ENCODE data around the gene CSF3. TPM values are rescaled to one million over a fixed set of nuclear protein-coding genes. Genes with fewer than 3 reads are reported as not detected.

Gene CSF3
- total RNA-seq, 1 experiment from 2014 or later = not detected

DNA sequence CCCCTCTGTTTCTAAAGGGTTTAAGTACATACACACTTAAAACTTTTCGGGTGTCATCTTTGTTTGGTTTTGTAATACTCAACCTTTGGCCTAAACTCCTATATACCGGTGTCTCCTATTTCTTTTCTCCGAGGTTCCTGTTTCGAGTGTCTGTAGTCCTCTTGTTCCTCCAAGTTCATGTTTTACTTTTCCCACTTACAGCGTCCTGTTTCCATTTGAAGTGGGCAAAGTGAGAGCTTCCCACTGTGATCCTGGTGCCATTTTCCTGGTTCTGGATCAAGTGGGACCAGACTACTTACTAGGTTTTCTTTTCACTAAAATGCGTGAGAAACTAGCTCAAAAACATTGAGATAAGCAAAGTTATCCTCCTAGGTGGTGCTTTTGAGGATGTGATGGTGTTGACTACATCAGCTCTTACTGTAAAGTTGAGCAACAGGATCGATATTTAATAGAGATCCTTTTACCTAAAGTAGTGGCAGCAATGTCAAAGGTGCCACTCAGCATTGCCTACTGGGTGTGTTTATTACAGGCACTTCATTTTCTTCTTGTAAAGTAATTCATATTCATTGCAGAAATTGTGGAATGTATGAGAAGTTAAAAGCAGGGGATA, 33.4 kb upstream of the CSF3 start:
- Mint-ChIP-seq H3K4me1 (peaks cover 23 to 25% of the 10 kb centered on the region in 2 experiments), H3K9me3 (no peaks in the 10 kb centered on the region), H3K27me3 (ENCODE audit: low read depth) (no peaks in the 10 kb centered on the region), H3K4me3 (peak overlapping the region; percentile 96 to 98), H3K36me3 (ENCODE audit: insufficient read depth in 1 of 3, low read depth in 3 of 3) (peaks cover 29 to 39% (median 36%) of the 10 kb centered on the region in 3 experiments; a peak in 6 of 7 replicates), H3K27ac (peak overlapping the region; percentile 86 to 99 (median 96))
- Histone ChIP-seq H2BK20ac (ENCODE audit: low read depth, low read length, poor library complexity, severe bottlenecking) (no peak overlapping the region), H3K27ac (ENCODE audit: insufficient read length, low read depth, low read length) (no peak overlapping the region), H3K4me2 (ENCODE audit: insufficient read depth, insufficient read length, low read length) (peak overlapping the region; percentile 78), H2AK5ac (ENCODE audit: insufficient read length, low read length) (no peak overlapping the region), H3K9me3 (ENCODE audit: control insufficient read depth, low read depth, low read length) (no peaks in the 10 kb centered on the region), H3K23me2 (ENCODE audit: insufficient read length, low read depth, low read length, poor library complexity, severe bottlenecking) (peaks cover 12% of the 10 kb centered on the region), H2BK120ac (ENCODE audit: low read depth, low read length, poor library complexity, severe bottlenecking) (no peak overlapping the region), H2BK15ac (ENCODE audit: low read depth, low read length) (no peak overlapping the region), H4K91ac (ENCODE audit: insufficient read length, low read depth, low read length) (no peak overlapping the region), H3K4ac (ENCODE audit: low read depth, low read length) (no peak overlapping the region), H3K18ac (ENCODE audit: insufficient read length, low read depth, low read length) (no peak overlapping the region), H3K79me2 (ENCODE audit: insufficient read depth, low read length) (peaks cover 12% of the 10 kb centered on the region), H3K9ac (ENCODE audit: extremely low read depth, insufficient read length, low read length) (peak overlapping the region; percentile 95), H3K27me3 (ENCODE audit: insufficient read depth, low read length) (no peaks in the 10 kb centered on the region), H4K5ac (ENCODE audit: insufficient read length, low read depth, low read length) (no peak overlapping the region), H2AFZ (ENCODE audit: low read length) (no peak overlapping the region), H4K8ac (replicated peaks; ENCODE audit: insufficient read length, low read depth, low read length) (no peak overlapping the region), H3K79me1 (ENCODE audit: insufficient read depth, low read depth, low read length, poor library complexity, severe bottlenecking) (peaks cover 2% of the 10 kb centered on the region), H3K14ac (ENCODE audit: insufficient read depth, low read length) (no peak overlapping the region), H3K23ac (ENCODE audit: insufficient read length, low read depth, low read length) (no peak overlapping the region), H2BK5ac (ENCODE audit: insufficient read length, low read length) (no peak overlapping the region), H4K20me1 (ENCODE audit: control insufficient read depth, insufficient read depth, insufficient read length) (no peaks in the 10 kb centered on the region), H3T11ph (ENCODE audit: low read length) (no peak overlapping the region), H3K56ac (ENCODE audit: insufficient read length, low read depth, low read length) (no peak overlapping the region), H3K4me1 (ENCODE audit: insufficient read depth, low read length) (peaks cover 8% of the 10 kb centered on the region; the same call in 1 of the 2 replicates), H2BK12ac (ENCODE audit: insufficient read length, low read depth, low read length) (no peak overlapping the region)
- DNase-seq = no peak
- TF ChIP-seq, protein P1, sequence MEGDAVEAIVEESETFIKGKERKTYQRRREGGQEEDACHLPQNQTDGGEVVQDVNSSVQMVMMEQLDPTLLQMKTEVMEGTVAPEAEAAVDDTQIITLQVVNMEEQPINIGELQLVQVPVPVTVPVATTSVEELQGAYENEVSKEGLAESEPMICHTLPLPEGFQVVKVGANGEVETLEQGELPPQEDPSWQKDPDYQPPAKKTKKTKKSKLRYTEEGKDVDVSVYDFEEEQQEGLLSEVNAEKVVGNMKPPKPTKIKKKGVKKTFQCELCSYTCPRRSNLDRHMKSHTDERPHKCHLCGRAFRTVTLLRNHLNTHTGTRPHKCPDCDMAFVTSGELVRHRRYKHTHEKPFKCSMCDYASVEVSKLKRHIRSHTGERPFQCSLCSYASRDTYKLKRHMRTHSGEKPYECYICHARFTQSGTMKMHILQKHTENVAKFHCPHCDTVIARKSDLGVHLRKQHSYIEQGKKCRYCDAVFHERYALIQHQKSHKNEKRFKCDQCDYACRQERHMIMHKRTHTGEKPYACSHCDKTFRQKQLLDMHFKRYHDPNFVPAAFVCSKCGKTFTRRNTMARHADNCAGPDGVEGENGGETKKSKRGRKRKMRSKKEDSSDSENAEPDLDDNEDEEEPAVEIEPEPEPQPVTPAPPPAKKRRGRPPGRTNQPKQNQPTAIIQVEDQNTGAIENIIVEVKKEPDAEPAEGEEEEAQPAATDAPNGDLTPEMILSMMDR (conservative IDR thresholded peaks at IDR 0.05) = no peak
- WGBS (ENCODE audit: extremely low coverage, insufficient read length, low lambda C conversion rate) = no CpG with 5 or more reads among the region's 7 CpGs

Measured in H9 (cell line).